HL-60 (cell line): ENCODE measurements around the gene ADAM19.

Experiments used
- CTCF ChIP-seq: IDR thresholded peaks from one replicate; pipeline ENCODE4 v1.5.1; 2011; ENCODE audit warnings: low read length, control low read depth, inconsistent platforms; ENCODE audit not compliant: insufficient read depth
- GABPA ChIP-seq: IDR thresholded peaks from 2 replicates; pipeline ENCODE4 v1.6.1; 2012; ENCODE audit warnings: low read depth
- POLR2AphosphoS5 ChIP-seq: IDR thresholded peaks from 2 replicates; pipeline ENCODE4 v1.6.1; 2012; ENCODE audit warnings: low read depth
- REST ChIP-seq: IDR thresholded peaks from 2 replicates; pipeline ENCODE4 v1.6.1; 2012; ENCODE audit warnings: low read depth; ENCODE audit not compliant: insufficient replicate concordance
- SPI1 ChIP-seq: IDR thresholded peaks from 2 replicates; pipeline ENCODE4 v1.6.1; 2012; ENCODE audit warnings: low read depth, mild to moderate bottlenecking, borderline replicate concordance

- TF ChIP-seq CTCF = no peak
- no peak for TF ChIP-seq POLR2AphosphoS5
- no peak for TF ChIP-seq REST
- no peak for TF ChIP-seq SPI1
- no peak for TF ChIP-seq GABPA
Measured at GRCh38 chr5:157505496-157505895, 70.1 kb downstream of the ADAM19 start.
